Measurements from ENCODE around the gene EHD4.

Gene EHD4

DNA sequence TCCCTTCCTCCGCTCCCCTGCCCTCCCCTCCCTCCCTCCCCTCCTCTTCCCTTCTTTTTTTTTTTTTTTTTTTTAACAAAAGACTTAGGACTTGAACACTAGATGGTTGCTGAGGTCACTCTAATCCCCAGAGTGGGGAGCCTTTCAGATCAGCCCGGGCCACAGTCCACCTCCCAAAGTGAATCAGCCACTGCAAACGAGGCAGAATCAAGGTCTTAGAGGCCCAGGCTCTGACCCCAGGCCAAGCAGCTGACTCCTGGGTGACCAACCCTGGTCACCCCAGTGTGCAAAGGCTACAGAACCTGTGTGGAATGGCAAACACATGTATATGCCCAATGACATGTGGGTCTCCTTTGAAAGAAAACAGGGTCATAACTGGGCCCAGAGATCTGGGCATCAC is 18.3 kb upstream of the EHD4 start:
- no peak for DNase-seq
- Histone ChIP-seq H2AFZ (ENCODE audit: low read depth, low read length) (no peak overlapping the region), H3K27me3 (ENCODE audit: insufficient read depth, low read length, poor library complexity) (no peaks in the 10 kb centered on the region), H3K27ac (ENCODE audit: low read length) (no peak overlapping the region), H3K79me2 (ENCODE audit: insufficient read depth, low read length) (no peaks in the 10 kb centered on the region), H3K4me3 (ENCODE audit: low read depth in 1 of 2, low read length in 2 of 2) (no peak overlapping the region), H3K9me3 (ENCODE audit: insufficient read depth, low read length, severe bottlenecking) (no peaks in the 10 kb centered on the region), H3K4me2 (ENCODE audit: insufficient read depth, low read length) (no peak overlapping the region), H3K4me1 (ENCODE audit: insufficient read depth, low read length) (no peaks in the 10 kb centered on the region), H3K36me3 (ENCODE audit: insufficient read depth, low read length) (no peaks in the 10 kb centered on the region), H4K20me1 (ENCODE audit: insufficient read depth, low read length) (no peaks in the 10 kb centered on the region), H3K9ac (ENCODE audit: low read depth, low read length) (no peak overlapping the region)
- TF ChIP-seq, protein P1, sequence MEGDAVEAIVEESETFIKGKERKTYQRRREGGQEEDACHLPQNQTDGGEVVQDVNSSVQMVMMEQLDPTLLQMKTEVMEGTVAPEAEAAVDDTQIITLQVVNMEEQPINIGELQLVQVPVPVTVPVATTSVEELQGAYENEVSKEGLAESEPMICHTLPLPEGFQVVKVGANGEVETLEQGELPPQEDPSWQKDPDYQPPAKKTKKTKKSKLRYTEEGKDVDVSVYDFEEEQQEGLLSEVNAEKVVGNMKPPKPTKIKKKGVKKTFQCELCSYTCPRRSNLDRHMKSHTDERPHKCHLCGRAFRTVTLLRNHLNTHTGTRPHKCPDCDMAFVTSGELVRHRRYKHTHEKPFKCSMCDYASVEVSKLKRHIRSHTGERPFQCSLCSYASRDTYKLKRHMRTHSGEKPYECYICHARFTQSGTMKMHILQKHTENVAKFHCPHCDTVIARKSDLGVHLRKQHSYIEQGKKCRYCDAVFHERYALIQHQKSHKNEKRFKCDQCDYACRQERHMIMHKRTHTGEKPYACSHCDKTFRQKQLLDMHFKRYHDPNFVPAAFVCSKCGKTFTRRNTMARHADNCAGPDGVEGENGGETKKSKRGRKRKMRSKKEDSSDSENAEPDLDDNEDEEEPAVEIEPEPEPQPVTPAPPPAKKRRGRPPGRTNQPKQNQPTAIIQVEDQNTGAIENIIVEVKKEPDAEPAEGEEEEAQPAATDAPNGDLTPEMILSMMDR (IDR thresholded peaks at IDR 0.05; ENCODE audit: borderline replicate concordance, extremely low read depth, low read length, poor library complexity, severe bottlenecking) = no peak
- no peak for TF ChIP-seq EZH2 (IDR thresholded peaks at IDR 0.05; ENCODE audit: borderline replicate concordance, low read depth, low read length, severe bottlenecking)
- ATAC-seq (ENCODE audit: insufficient read depth, low read depth) = no peak

DNA sequence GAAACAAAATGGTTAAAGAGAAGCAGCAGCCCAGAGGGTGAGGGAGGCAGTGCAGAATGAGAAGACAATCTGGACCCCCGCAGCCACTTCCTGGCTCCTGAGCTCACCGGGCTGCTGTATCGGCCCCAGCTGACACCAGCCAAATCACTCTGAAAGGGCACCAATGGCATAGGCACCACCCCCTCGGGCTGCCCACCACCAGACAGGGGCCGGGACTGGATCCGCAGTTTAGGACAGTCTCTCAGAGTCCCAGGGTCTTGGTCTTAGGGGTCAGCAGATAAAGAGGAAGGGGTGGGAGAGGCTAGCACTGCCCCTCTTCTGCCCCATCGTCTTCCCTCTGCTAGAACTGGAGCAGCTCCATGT is 17.9 kb upstream of the EHD4 start:
- no peak for ATAC-seq (ENCODE audit: insufficient read depth, low read depth)

DNA sequence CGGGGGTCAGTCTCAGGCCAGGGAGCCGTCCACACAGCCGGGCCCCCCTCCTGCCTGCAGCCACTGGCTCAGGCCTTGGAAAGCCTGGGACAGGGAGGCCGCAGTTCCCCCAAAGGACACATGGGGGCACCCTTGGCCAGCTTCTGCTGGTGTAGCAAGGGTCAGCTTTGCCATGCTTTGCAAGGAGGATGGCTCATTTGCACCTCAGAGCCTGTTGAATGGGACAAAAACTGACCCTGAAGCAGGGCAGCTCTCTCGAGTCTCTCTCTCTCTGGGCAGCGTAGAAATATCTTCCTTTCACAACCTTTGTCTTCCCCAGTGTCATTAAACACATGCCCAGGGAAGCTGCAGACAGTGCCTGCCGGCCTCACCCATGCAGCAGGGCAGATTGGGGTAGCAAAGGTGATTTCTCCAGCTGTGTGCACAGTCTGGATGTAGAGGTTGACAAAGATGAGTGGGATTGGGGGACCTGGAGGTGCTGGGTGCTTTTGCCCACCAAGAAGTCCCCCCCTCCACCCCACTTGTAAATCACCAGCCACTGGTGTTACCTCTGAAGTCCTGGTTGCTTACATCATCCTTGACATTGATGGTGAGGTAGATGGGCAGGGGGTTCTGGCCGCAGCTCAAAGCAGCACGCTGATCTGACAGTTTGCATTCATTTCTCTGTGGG is 17.4 kb upstream of the EHD4 start:
- DNase-seq (peak; percentile 77), ATAC-seq (ENCODE audit: insufficient read depth, low read depth) (peak; percentile 94)
- Histone ChIP-seq H4K20me1 (ENCODE audit: insufficient read depth, low read length) (no peaks in the 10 kb centered on the region), H3K36me3 (ENCODE audit: insufficient read depth, low read length) (no peaks in the 10 kb centered on the region), H3K4me2 (ENCODE audit: insufficient read depth, low read length) (no peak overlapping the region), H3K9me3 (ENCODE audit: insufficient read depth, low read length, severe bottlenecking) (no peaks in the 10 kb centered on the region), H3K4me1 (ENCODE audit: insufficient read depth, low read length) (no peaks in the 10 kb centered on the region), H3K27me3 (ENCODE audit: insufficient read depth, low read length, poor library complexity) (no peaks in the 10 kb centered on the region), H3K79me2 (ENCODE audit: insufficient read depth, low read length) (no peaks in the 10 kb centered on the region), H3K4me3 (ENCODE audit: low read depth in 1 of 2, low read length in 2 of 2) (no peak overlapping the region), H2AFZ (ENCODE audit: low read depth, low read length) (no peak overlapping the region), H3K9ac (ENCODE audit: low read depth, low read length) (no peak overlapping the region), H3K27ac (ENCODE audit: low read length) (no peak overlapping the region)
- TF ChIP-seq EZH2 (IDR thresholded peaks at IDR 0.05; ENCODE audit: borderline replicate concordance, low read depth, low read length, severe bottlenecking) = no peak
- TF ChIP-seq, protein P1 (IDR thresholded peaks at IDR 0.05; ENCODE audit: borderline replicate concordance, extremely low read depth, low read length, poor library complexity, severe bottlenecking) = peak; percentile 96

More for the DNA sequence above, 17.9 kb upstream of the EHD4 start:
- no peak for DNase-seq
- no peak overlapping the region for H3K9ac ChIP-seq (ENCODE audit: low read depth, low read length)
- H3K36me3 ChIP-seq (ENCODE audit: insufficient read depth, low read length) = no peaks in the 10 kb centered on the region
- H3K27me3 ChIP-seq (ENCODE audit: insufficient read depth, low read length, poor library complexity) = no peaks in the 10 kb centered on the region
- no peak overlapping the region for H2AFZ ChIP-seq (ENCODE audit: low read depth, low read length)
- no peak overlapping the region for H3K27ac ChIP-seq (ENCODE audit: low read length)
- H3K4me1 ChIP-seq (ENCODE audit: insufficient read depth, low read length) = no peaks in the 10 kb centered on the region
- H3K4me3 ChIP-seq (ENCODE audit: low read depth in 1 of 2, low read length in 2 of 2) = no peak overlapping the region
- H4K20me1 ChIP-seq (ENCODE audit: insufficient read depth, low read length) = no peaks in the 10 kb centered on the region
- no peak for TF ChIP-seq EZH2 (IDR thresholded peaks at IDR 0.05; ENCODE audit: borderline replicate concordance, low read depth, low read length, severe bottlenecking)
- TF ChIP-seq, protein P1 (IDR thresholded peaks at IDR 0.05; ENCODE audit: borderline replicate concordance, extremely low read depth, low read length, poor library complexity, severe bottlenecking) = no peak
- H3K9me3 ChIP-seq (ENCODE audit: insufficient read depth, low read length, severe bottlenecking) = no peaks in the 10 kb centered on the region
- no peak overlapping the region for H3K4me2 ChIP-seq (ENCODE audit: insufficient read depth, low read length)
- H3K79me2 ChIP-seq (ENCODE audit: insufficient read depth, low read length) = no peaks in the 10 kb centered on the region

All from DND-41 (cell line).